Trophoblast cell (in vitro differentiated cells and primary cell): ENCODE measurements around the gene CBFA2T3.

Experiments
- DNase-seq, 2 donors: peaks; one replicate each; pipeline ENCODE4 v3.0.0-alpha.2; 2016
- H2AFZ ChIP-seq: 2 replicates; pipeline ENCODE4 v1.6.1; 2013; ENCODE audit warnings: low read length, moderate library complexity, mild to moderate bottlenecking; ENCODE audit not compliant: insufficient read depth, poor library complexity
- H2AK5ac ChIP-seq: 2 replicates; pipeline ENCODE4 v1.6.1; 2013; ENCODE audit warnings: mild to moderate bottlenecking, low read length
- H2BK120ac ChIP-seq: 2 replicates; pipeline ENCODE4 v1.6.1; 2013; ENCODE audit warnings: low read length, mild to moderate bottlenecking, moderate library complexity; ENCODE audit not compliant: insufficient read depth, poor library complexity
- H2BK12ac ChIP-seq: 2 replicates; pipeline ENCODE4 v1.6.1; 2013; ENCODE audit warnings: mild to moderate bottlenecking, low read length, moderate library complexity
- H2BK5ac ChIP-seq: 2 replicates; pipeline ENCODE4 v1.6.1; 2013; ENCODE audit warnings: low read length, low read depth, moderate library complexity, mild to moderate bottlenecking; ENCODE audit not compliant: poor library complexity
- H3K14ac ChIP-seq: 2 replicates; pipeline ENCODE4 v1.6.1; 2013; ENCODE audit warnings: mild to moderate bottlenecking, low read length
- H3K18ac ChIP-seq: 2 replicates; pipeline ENCODE4 v1.6.1; 2013; ENCODE audit warnings: mild to moderate bottlenecking, low read length
- H3K23ac ChIP-seq: 2 replicates; pipeline ENCODE4 v1.6.1; 2013; ENCODE audit warnings: low read length
- H3K27ac ChIP-seq: 2 replicates; pipeline ENCODE4 v1.5.1; 2013; ENCODE audit warnings: low read depth, mild to moderate bottlenecking, inconsistent platforms, low read length, moderate library complexity
- H3K27me3 ChIP-seq: 2 replicates; pipeline ENCODE4 v1.6.1; 2013; ENCODE audit warnings: inconsistent platforms, mild to moderate bottlenecking, low read length, moderate library complexity; ENCODE audit not compliant: insufficient read depth
- H3K36me3 ChIP-seq, 2 experiments: 1 replicate in 1 of 2; 2 replicates in 1 of 2; pipeline ENCODE4 v1.6.1; 2013; ENCODE audit warnings: low read length in 2 of 2, mild to moderate bottlenecking in 2 of 2, moderate library complexity in 1 of 2; ENCODE audit not compliant: insufficient read depth in 2 of 2, control insufficient read depth in 1 of 2
- H3K4ac ChIP-seq: 2 replicates; pipeline ENCODE4 v1.6.1; 2013; ENCODE audit warnings: low read depth, mild to moderate bottlenecking, low read length, moderate library complexity
- H3K4me1 ChIP-seq, 2 experiments: 1 replicate in 1 of 2; 2 replicates in 1 of 2; pipeline ENCODE4 v1.6.1; 2013; ENCODE audit warnings: low read length in 2 of 2, mild to moderate bottlenecking in 2 of 2, moderate library complexity in 1 of 2; ENCODE audit not compliant: insufficient read depth in 2 of 2, control insufficient read depth in 1 of 2
- H3K4me2 ChIP-seq: 2 replicates; pipeline ENCODE4 v1.6.1; 2013; ENCODE audit warnings: inconsistent platforms, mild to moderate bottlenecking, low read length, moderate library complexity
- H3K4me3 ChIP-seq: 2 replicates; pipeline ENCODE4 v1.5.1; 2013; ENCODE audit warnings: mild to moderate bottlenecking, low read depth, low read length, inconsistent platforms
- H3K79me1 ChIP-seq: one replicate; pipeline ENCODE4 v1.6.1; 2013; ENCODE audit warnings: low read length
- H3K79me2 ChIP-seq: 2 replicates; pipeline ENCODE4 v1.6.1; 2013; ENCODE audit warnings: low read length, mild to moderate bottlenecking; ENCODE audit not compliant: control insufficient read depth, insufficient read depth, poor library complexity
- H3K9ac ChIP-seq: 2 replicates; pipeline ENCODE4 v1.6.1; 2013; ENCODE audit warnings: mild to moderate bottlenecking, low read length
- H3K9me3 ChIP-seq: 2 replicates; pipeline ENCODE4 v1.6.1; 2013; ENCODE audit warnings: low read depth, mild to moderate bottlenecking, control low read depth, inconsistent platforms, low read length; ENCODE audit not compliant: insufficient read depth
- H4K12ac ChIP-seq: 2 replicates; pipeline ENCODE4 v1.6.1; 2013; ENCODE audit warnings: low read depth, mild to moderate bottlenecking, low read length, moderate library complexity
- H4K8ac ChIP-seq: 2 replicates; pipeline ENCODE4 v1.6.1; 2013; ENCODE audit warnings: low read depth, mild to moderate bottlenecking, low read length, moderate library complexity
- H4K91ac ChIP-seq: one replicate; pipeline ENCODE4 v1.6.1; 2013; ENCODE audit warnings: low read depth, mild to moderate bottlenecking, low read length, moderate library complexity
- WGBS: extraction: QIAGEN DNeasy Blood & Tissue Kit; methylation state at CpG from one replicate; pipeline ENCODE4 v1.1.7; 2013; ENCODE audit warnings: missing lambda C conversion rate; ENCODE audit not compliant: insufficient read length, insufficient coverage; ENCODE audit errors: extremely low coverage; 5-methylcytosine and 5-hydroxymethylcytosine counted together

CBFA2T3 gene

GRCh38 chr16:88906535-88907105, 70.4 kb downstream of the CBFA2T3 start:
- Histone ChIP-seq H3K4me2 (no peak overlapping the region), H2AFZ (no peak overlapping the region), H2AK5ac (no peak overlapping the region), H4K8ac (no peak overlapping the region), H3K9ac (no peak overlapping the region), H3K4ac (no peak overlapping the region), H3K27ac (no peak overlapping the region), H3K9me3 (no peaks in the 10 kb centered on the region), H3K23ac (no peak overlapping the region), H2BK120ac (no peak overlapping the region), H3K27me3 (no peaks in the 10 kb centered on the region), H3K18ac (no peak overlapping the region), H3K79me1 (no peaks in the 10 kb centered on the region), H2BK5ac (no peak overlapping the region), H3K14ac (no peak overlapping the region), H3K79me2 (no peaks in the 10 kb centered on the region), H4K91ac (no peak overlapping the region), H2BK12ac (no peak overlapping the region), H3K4me3 (no peak overlapping the region), H3K4me1 (peaks cover 0 to 2% of the 10 kb centered on the region in 2 experiments), H4K12ac (no peak overlapping the region), H3K36me3 (no peaks in the 10 kb centered on the region)
- DNase-seq, result no peak
- no CpG with 5 or more reads among the region's 22 CpGs for WGBS

GRCh38 chr16:88906020-88906419, 71.0 kb downstream of the CBFA2T3 start:
- H3K79me2 ChIP-seq, result no peaks in the 10 kb centered on the region
- H4K8ac ChIP-seq, result no peak overlapping the region
- H3K27ac ChIP-seq, result no peak overlapping the region
- H2BK12ac ChIP-seq, result no peak overlapping the region
- H3K14ac ChIP-seq, result no peak overlapping the region
- H3K9ac ChIP-seq, result no peak overlapping the region
- no peaks in the 10 kb centered on the region for H3K27me3 ChIP-seq
- H2BK5ac ChIP-seq, result no peak overlapping the region
- H2BK120ac ChIP-seq, result no peak overlapping the region
- no peak overlapping the region for H2AFZ ChIP-seq
- H4K12ac ChIP-seq, result no peak overlapping the region
- no peaks in the 10 kb centered on the region for H3K36me3 ChIP-seq
- H3K79me1 ChIP-seq, result no peaks in the 10 kb centered on the region
- H2AK5ac ChIP-seq, result no peak overlapping the region
- WGBS, result no CpG with 5 or more reads among the region's 16 CpGs
- no peak overlapping the region for H4K91ac ChIP-seq
- H3K23ac ChIP-seq, result no peak overlapping the region
- no peak overlapping the region for H3K4me3 ChIP-seq
- no peak overlapping the region for H3K4me2 ChIP-seq
- no peak overlapping the region for H3K18ac ChIP-seq
- no peaks in the 10 kb centered on the region for H3K9me3 ChIP-seq
- peaks cover 0 to 2% of the 10 kb centered on the region in 2 experiments for H3K4me1 ChIP-seq
- no peak for DNase-seq
- H3K4ac ChIP-seq, result no peak overlapping the region

GRCh38 chr16:88905563-88905962, 71.4 kb downstream of the CBFA2T3 start:
- WGBS, result no CpG with 5 or more reads among the region's 13 CpGs
- no peak overlapping the region for H3K14ac ChIP-seq
- DNase-seq, result no peak

GRCh38 chr16:88904676-88905365, 72.2 kb downstream of the CBFA2T3 start:
- no peak overlapping the region for H2AFZ ChIP-seq
- no peak overlapping the region for H2BK12ac ChIP-seq
- H3K4me3 ChIP-seq, result no peak overlapping the region
- no peaks in the 10 kb centered on the region for H3K9me3 ChIP-seq
- H3K14ac ChIP-seq, result no peak overlapping the region
- H2BK5ac ChIP-seq, result no peak overlapping the region
- H3K4ac ChIP-seq, result no peak overlapping the region
- no peak overlapping the region for H4K8ac ChIP-seq
- no peak overlapping the region for H2AK5ac ChIP-seq
- H3K9ac ChIP-seq, result no peak overlapping the region
- no peak overlapping the region for H3K23ac ChIP-seq
- DNase-seq, result no peak
- no peaks in the 10 kb centered on the region for H3K79me2 ChIP-seq
- no peak overlapping the region for H3K4me2 ChIP-seq
- peaks cover 0 to 2% of the 10 kb centered on the region in 2 experiments for H3K4me1 ChIP-seq
- no CpG with 5 or more reads among the region's 21 CpGs for WGBS
- H2BK120ac ChIP-seq, result no peak overlapping the region
- H4K91ac ChIP-seq, result no peak overlapping the region
- H4K12ac ChIP-seq, result no peak overlapping the region
- H3K27me3 ChIP-seq, result no peaks in the 10 kb centered on the region
- H3K18ac ChIP-seq, result no peak overlapping the region
- H3K36me3 ChIP-seq, result no peaks in the 10 kb centered on the region
- H3K79me1 ChIP-seq, result no peaks in the 10 kb centered on the region
- no peak overlapping the region for H3K27ac ChIP-seq

More at GRCh38 chr16:88905563-88905962, 71.4 kb downstream of the CBFA2T3 start:
- Histone ChIP-seq H2BK120ac (no peak overlapping the region), H3K79me1 (no peaks in the 10 kb centered on the region), H3K9me3 (no peaks in the 10 kb centered on the region), H3K4me1 (peaks cover 0 to 2% of the 10 kb centered on the region in 2 experiments), H4K91ac (no peak overlapping the region), H2AFZ (no peak overlapping the region), H3K23ac (no peak overlapping the region), H2AK5ac (no peak overlapping the region), H3K18ac (no peak overlapping the region), H3K27me3 (no peaks in the 10 kb centered on the region), H2BK5ac (no peak overlapping the region), H3K79me2 (no peaks in the 10 kb centered on the region), H3K4me2 (no peak overlapping the region), H3K9ac (no peak overlapping the region), H4K8ac (no peak overlapping the region), H3K4ac (no peak overlapping the region), H3K27ac (no peak overlapping the region), H2BK12ac (no peak overlapping the region), H3K36me3 (no peaks in the 10 kb centered on the region), H3K4me3 (no peak overlapping the region), H4K12ac (no peak overlapping the region)
